ENCODE data around the gene SPIRE1. TPM values are rescaled to one million over a fixed set of nuclear protein-coding genes. Genes with fewer than 3 reads are reported as not detected.
"Not testable (repeated sequence)": the region's sequence is repeated elsewhere in the genome, so short reads cannot be mapped to it uniquely, and the experiment has no call there.

SPIRE1 gene
- polyA plus RNA-seq, 1 donor, result 12.7 TPM

GRCh38 chr18:12645751-12646203, 12.1 kb downstream of the SPIRE1 start:
- DNase-seq (ENCODE audit: low read depth), result no peak

GRCh38 chr18:12645254-12645653, 12.7 kb downstream of the SPIRE1 start:
- DNase-seq (ENCODE audit: low read depth), result no peak

GRCh38 chr18:12643756-12644155, 14.2 kb downstream of the SPIRE1 start:
- DNase-seq (ENCODE audit: low read depth), result not testable (repeated sequence)

- DNase-seq (ENCODE audit: low read depth), result no peak
These were observed 17.1 kb downstream of the SPIRE1 start for GRCh38 chr18:12640881-12641200.

- DNase-seq (ENCODE audit: low read depth), result no peak
These were observed 17.7 kb downstream of the SPIRE1 start for GRCh38 chr18:12639990-12640880.

- no peak for DNase-seq (ENCODE audit: low read depth)
These were observed 19.2 kb downstream of the SPIRE1 start for GRCh38 chr18:12638644-12639124.

- no peak for DNase-seq (ENCODE audit: low read depth)
These were observed 19.8 kb downstream of the SPIRE1 start for GRCh38 chr18:12637901-12638643.

GRCh38 chr18:12637393-12637792, 20.5 kb downstream of the SPIRE1 start:
- DNase-seq (ENCODE audit: low read depth), result no peak

- DNase-seq (ENCODE audit: low read depth), result no peak
These were observed 26.0 kb downstream of the SPIRE1 start for GRCh38 chr18:12631831-12632477.

- no peak for DNase-seq (ENCODE audit: low read depth)
These were observed 27.8 kb downstream of the SPIRE1 start for GRCh38 chr18:12630136-12630535.

- DNase-seq (ENCODE audit: low read depth), result no peak
These were observed 28.9 kb downstream of the SPIRE1 start for GRCh38 chr18:12628706-12629702.

- DNase-seq (ENCODE audit: low read depth), result not testable (repeated sequence)
These were observed 30.7 kb downstream of the SPIRE1 start for GRCh38 chr18:12627199-12627598.

- no peak for DNase-seq (ENCODE audit: low read depth)
These were observed 32.7 kb downstream of the SPIRE1 start for GRCh38 chr18:12625241-12625640.

- DNase-seq (ENCODE audit: low read depth), result no peak
These were observed 36.1 kb downstream of the SPIRE1 start for GRCh38 chr18:12621742-12622306.

- DNase-seq (ENCODE audit: low read depth), result no peak
These were observed 42.2 kb downstream of the SPIRE1 start for GRCh38 chr18:12615748-12616147.

- DNase-seq (ENCODE audit: low read depth), result no peak
These were observed 49.6 kb downstream of the SPIRE1 start for GRCh38 chr18:12608301-12608700.

GRCh38 chr18:12606592-12607315, 51.2 kb downstream of the SPIRE1 start:
- no peak for DNase-seq (ENCODE audit: low read depth)

GRCh38 chr18:12604445-12605007, 53.4 kb downstream of the SPIRE1 start:
- no peak for DNase-seq (ENCODE audit: low read depth)

GRCh38 chr18:12599966-12600365, 57.9 kb downstream of the SPIRE1 start:
- DNase-seq (ENCODE audit: low read depth), result no peak

- no peak for DNase-seq (ENCODE audit: low read depth)
These were observed 58.4 kb downstream of the SPIRE1 start for GRCh38 chr18:12599543-12599942.
